Activated CD4-positive, alpha-beta memory T cell treated with anti-CD3 and anti-CD28 coated beads for 36 hours (primary cell): Measurements from ENCODE around the gene MREG. TPM values are rescaled to one million over a fixed set of nuclear protein-coding genes. Genes with fewer than 3 reads are reported as not detected.

Source experiments
- CTCF ChIA-PET: fragments of 350-600 bp; sonication (Branson Sonifier 250); formaldehyde crosslinking; loops from one replicate; lab custom pipeline; 2021; ENCODE audit warnings: antibody characterized with exemption, inconsistent platforms; lab: Charles Lee
- POLR2A ChIA-PET: fragments of 350-600 bp; sonication (Branson Sonifier 250); formaldehyde crosslinking; loops from one replicate; lab custom pipeline; 2021; ENCODE audit warnings: antibody characterized with exemption; lab: Charles Lee
- DNase-seq: peaks from one replicate; pipeline ENCODE4 v3.0.0-alpha.2; 2020
- H3K27ac Mint-ChIP-seq: one replicate; pipeline ENCODE4 v1.8.0; 2021; ENCODE audit warnings: mixed read lengths
- H3K27me3 Mint-ChIP-seq: one replicate; pipeline ENCODE4 v1.8.0; 2021; ENCODE audit warnings: mixed read lengths
- H3K36me3 Mint-ChIP-seq: one replicate; pipeline ENCODE4 v1.8.0; 2021; ENCODE audit warnings: mixed read lengths
- H3K4me1 Mint-ChIP-seq: one replicate; pipeline ENCODE4 v1.8.0; 2021; ENCODE audit warnings: low read depth, mixed read lengths
- H3K4me3 Mint-ChIP-seq: one replicate; pipeline ENCODE4 v1.8.0; 2021; ENCODE audit warnings: mild to moderate bottlenecking, mixed read lengths
- H3K9me3 Mint-ChIP-seq: one replicate; pipeline ENCODE4 v1.8.0; 2021; ENCODE audit warnings: mixed read lengths
- intact Hi-C: fragments of 100-400 bp; cut with micrococcal nuclease; formaldehyde crosslinking; loops from one replicate; pipeline ENCODE4 v1.15.1; 2023
- total RNA-seq, 2 experiments: library from RNA; stranded (reverse); gene quantifications; one replicate each; pipeline ENCODE4 v1.2.3, GENCODE V29; 2021

The MREG gene, protein sequence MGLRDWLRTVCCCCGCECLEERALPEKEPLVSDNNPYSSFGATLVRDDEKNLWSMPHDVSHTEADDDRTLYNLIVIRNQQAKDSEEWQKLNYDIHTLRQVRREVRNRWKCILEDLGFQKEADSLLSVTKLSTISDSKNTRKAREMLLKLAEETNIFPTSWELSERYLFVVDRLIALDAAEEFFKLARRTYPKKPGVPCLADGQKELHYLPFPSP
- total RNA-seq = 10 to 100 TPM; 10.2 to 10.4 TPM

DNA sequence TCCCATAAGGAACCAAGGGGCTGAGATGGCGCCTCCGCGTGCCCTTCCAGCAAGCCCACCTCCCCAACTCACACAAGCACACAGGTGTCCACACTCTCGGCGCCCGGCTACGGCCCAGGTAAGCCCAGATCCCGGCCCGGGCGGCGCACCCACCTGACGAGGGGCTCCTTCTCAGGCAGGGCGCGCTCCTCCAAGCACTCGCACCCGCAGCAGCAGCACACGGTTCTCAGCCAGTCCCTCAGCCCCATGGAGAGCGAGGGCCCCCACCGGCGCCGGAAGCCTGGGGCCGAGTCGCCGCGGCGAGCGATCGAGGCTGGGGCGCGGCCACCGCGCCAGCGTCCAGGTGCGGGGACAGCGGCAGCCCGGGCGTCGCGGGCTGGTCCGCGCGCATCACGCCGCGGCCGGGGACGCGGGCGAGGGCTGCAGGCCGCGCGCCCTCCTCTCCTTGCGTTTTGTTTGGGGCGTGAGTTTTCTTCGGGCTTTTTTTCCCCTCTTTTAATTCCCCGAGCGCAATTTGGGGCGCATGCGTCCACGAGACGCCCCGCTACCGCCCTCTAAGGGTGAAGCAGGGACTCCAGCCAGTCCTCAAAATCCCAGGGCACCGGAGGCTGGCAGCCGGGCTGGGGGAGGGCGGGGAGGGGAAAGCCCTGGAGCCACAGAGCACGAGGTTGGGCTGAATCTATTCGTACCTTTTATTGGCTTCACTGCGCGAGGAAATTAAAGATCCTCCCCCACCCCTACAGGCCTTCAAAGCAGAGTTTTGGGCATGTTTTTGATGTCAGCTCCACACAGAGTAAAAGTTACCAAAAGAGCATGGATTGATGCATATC is at the start of gene MREG:
MREG (minus strand) TSS at position 472 of the 830 bp plus-strand sequence; CDS start at position 248, 224 bp downstream.
- no peaks in the 10 kb centered on the region for H3K27me3 Mint-ChIP-seq
- peak; percentile 91 for DNase-seq
- CTCF ChIA-PET = interaction anchor here (0.6 to 3.5 kb wide), 9 partner anchors 8 to 69 kb away, joined by 3 to 17 read pairs (median 4); partner anchors contain the start of genes PECR and TMEM169
- H3K9me3 Mint-ChIP-seq = no peaks in the 10 kb centered on the region
- H3K4me3 Mint-ChIP-seq = peak within 1 kb of the TSS; percentile 88
- no peaks in the 10 kb centered on the region for H3K36me3 Mint-ChIP-seq
- intact Hi-C loops = loop anchor here (2.0 to 10.0 kb wide), 6 partner anchors 62 to 1208 kb away; partner anchors contain the start of genes ATIC, BARD1 and FN1
- H3K4me1 Mint-ChIP-seq = peaks cover 50% of the 10 kb centered on the region
- POLR2A ChIA-PET = no interaction called here
- peak within 1 kb of the TSS; percentile 46 for H3K27ac Mint-ChIP-seq

DNA sequence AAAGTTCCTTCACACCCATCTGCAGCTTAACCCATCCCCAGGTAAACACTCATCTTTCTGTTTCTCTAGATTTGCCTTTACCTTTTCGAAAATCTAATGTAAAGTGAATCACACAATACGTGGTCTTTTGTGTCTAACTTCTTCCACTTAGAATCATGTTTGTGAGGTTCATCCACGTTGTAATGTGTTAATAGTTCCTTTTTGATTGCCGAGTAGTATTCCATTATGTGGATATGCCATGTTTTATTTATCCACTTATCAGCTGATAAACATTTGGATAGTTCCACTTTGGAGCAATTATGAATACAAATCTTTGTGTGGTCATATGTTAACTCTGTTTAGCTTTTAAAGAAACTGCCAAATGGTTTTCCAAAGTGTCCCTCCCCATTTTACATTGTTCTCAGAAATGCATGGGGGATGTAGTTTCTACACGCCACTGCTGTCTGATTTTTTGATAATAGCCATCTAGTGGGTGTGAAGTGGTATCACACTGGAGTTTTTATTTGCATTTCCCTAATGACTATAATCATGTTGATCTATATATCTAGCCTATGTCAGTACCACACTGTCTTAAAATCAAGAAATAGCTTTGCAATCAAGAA is 46.0 kb upstream of the MREG start:
- POLR2A ChIA-PET = interaction anchor here (0.9 kb wide), 1 partner anchor 25 kb away, joined by 3 read pairs; no protein-coding TSS in a partner anchor
- DNase-seq = no peak
- Mint-ChIP-seq H3K4me3 (no peak overlapping the region), H3K27me3 (no peaks in the 10 kb centered on the region), H3K27ac (no peak overlapping the region), H3K4me1 (peaks cover 33% of the 10 kb centered on the region), H3K9me3 (peaks cover 2% of the 10 kb centered on the region), H3K36me3 (peaks cover 8% of the 10 kb centered on the region)
- CTCF ChIA-PET = interaction anchor here (0.7 to 4.3 kb wide), 13 partner anchors 10 to 109 kb away, joined by 3 to 33 read pairs (median 5); partner anchors contain the start of genes PECR, TMEM169 and XRCC5
- intact Hi-C loops = loop anchor here (2.0 kb wide), 2 partner anchors 21 to 53 kb away; partner anchors contain the start of genes PECR and TMEM169

DNA sequence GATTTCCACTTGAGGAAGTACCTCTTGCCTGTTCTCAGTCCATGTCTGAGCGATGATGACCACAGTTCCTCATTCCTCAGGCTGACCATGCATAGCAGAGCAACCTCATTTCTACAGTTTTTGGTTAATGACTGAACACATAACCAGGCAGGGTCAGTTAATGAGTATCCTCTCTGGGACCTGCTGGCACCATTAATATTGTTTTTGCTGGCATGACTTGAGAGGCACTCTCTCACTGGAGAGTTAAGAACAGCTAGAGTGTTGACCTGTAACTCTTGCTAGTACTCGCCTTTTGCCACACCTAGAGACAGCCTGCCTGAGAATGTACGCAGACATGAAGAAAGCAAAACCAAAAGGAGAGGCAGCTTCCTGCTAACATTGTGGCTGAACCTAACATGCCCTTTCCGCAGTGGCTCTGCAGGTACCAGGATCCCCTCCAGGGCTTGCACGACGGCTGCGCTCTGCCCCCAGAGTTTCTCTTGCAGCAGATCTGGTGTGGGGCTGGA is 44.4 kb upstream of the MREG start:
- intact Hi-C loops = loop anchor here (1.0 to 2.0 kb wide), 3 partner anchors 23 to 55 kb away; partner anchors contain the start of genes PECR and TMEM169
- ChIA-PET POLR2A (interaction anchor here (1.0 kb wide), 1 partner anchor 26 kb away, joined by 4 read pairs; no protein-coding TSS in a partner anchor), CTCF (interaction anchor here (1.0 to 4.3 kb wide), 9 partner anchors 13 to 57 kb away, joined by 4 to 33 read pairs (median 5); partner anchors contain the start of gene XRCC5)
- peaks cover 2% of the 10 kb centered on the region for H3K9me3 Mint-ChIP-seq
- no peaks in the 10 kb centered on the region for H3K27me3 Mint-ChIP-seq
- peaks cover 33% of the 10 kb centered on the region for H3K4me1 Mint-ChIP-seq
- peaks cover 8% of the 10 kb centered on the region for H3K36me3 Mint-ChIP-seq
- H3K27ac Mint-ChIP-seq = peak overlapping the region; percentile 89
- peak overlapping the region; percentile 71 for H3K4me3 Mint-ChIP-seq
- DNase-seq = peak; percentile 63

DNA sequence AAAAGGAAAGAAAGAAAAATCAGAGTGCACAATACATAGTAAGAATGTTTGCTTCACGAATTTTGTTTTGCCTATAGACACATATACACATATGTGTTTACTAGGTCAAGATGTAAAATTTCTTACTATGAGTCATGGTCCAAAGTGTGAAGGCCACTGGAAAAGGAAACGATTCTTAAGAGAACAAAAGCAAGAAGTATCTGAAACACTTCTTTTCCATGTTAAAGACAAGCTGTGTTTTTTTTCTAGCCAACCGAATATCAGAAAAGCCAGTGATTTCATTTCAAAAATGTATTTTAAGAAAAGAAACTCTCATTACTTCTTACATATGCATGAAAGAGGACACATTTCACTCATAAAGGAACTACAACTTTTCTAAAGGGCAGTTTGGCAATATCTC is 43.4 kb upstream of the MREG start:
- intact Hi-C loops = loop anchor here (1.0 kb wide), 1 partner anchor 24 kb away; no protein-coding TSS in a partner anchor
- no peak for DNase-seq
- Mint-ChIP-seq H3K27ac (peak overlapping the region; percentile 51), H3K27me3 (no peaks in the 10 kb centered on the region), H3K36me3 (peaks cover 9% of the 10 kb centered on the region), H3K9me3 (peaks cover 2% of the 10 kb centered on the region), H3K4me3 (no peak overlapping the region), H3K4me1 (peaks cover 33% of the 10 kb centered on the region)
- POLR2A ChIA-PET = interaction anchor here (0.7 to 1.0 kb wide), 2 partner anchors 12 to 41 kb away, joined by 3 read pairs; no protein-coding TSS in a partner anchor
- CTCF ChIA-PET = interaction anchor here (4.3 kb wide), 1 partner anchor 23 kb away, joined by 33 read pairs; no protein-coding TSS in a partner anchor

DNA sequence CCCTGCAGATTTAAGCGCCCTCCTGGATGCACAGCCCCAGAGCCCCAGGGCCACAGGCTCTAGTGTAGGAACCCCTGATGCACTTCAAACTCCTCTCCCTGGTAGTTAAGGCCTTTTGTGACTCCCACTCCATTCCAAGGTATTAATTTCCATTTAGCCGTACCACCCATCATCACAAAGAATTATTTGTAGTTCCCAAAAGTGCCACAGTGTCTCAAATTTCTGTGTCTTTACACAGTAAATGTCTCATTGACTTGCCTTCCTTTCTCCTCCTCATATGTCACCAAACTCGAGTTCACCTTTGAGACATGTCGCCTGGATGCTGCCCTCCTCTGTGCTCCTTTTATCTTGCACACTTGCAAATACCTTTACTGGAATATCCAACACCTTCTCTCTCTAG is 42.3 kb upstream of the MREG start:
- peaks cover 33% of the 10 kb centered on the region for H3K4me1 Mint-ChIP-seq
- ChIA-PET CTCF (no interaction called here), POLR2A (no interaction called here)
- H3K9me3 Mint-ChIP-seq = peaks cover 2% of the 10 kb centered on the region
- H3K36me3 Mint-ChIP-seq = peaks cover 9% of the 10 kb centered on the region
- no peak overlapping the region for H3K4me3 Mint-ChIP-seq
- no peak for DNase-seq
- no peaks in the 10 kb centered on the region for H3K27me3 Mint-ChIP-seq
- H3K27ac Mint-ChIP-seq = no peak overlapping the region
- intact Hi-C loops = no loop called here

DNA sequence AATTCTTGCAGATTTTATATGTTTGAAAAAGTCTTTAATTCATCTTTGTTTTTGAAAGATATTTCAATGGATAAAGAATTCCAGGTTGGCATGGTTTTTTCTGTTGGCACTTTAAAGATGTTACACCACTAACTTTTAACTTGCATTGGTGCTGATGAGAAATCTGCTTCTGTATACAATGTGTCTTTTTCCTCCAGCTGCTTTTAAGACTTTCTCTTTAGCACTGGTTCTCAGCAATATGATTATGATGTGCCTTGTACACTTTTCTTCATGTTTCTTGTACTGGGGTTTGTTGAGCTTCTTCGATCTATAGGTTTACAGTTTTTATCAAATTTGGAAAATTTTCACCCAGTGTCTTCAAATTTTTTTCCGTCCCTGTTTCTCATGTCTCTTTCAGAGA is 39.1 kb upstream of the MREG start:
- Mint-ChIP-seq H3K36me3 (peaks cover 9% of the 10 kb centered on the region), H3K9me3 (no peaks in the 10 kb centered on the region), H3K27me3 (no peaks in the 10 kb centered on the region), H3K27ac (no peak overlapping the region), H3K4me3 (no peak overlapping the region), H3K4me1 (peaks cover 12% of the 10 kb centered on the region)
- ChIA-PET POLR2A (no interaction called here), CTCF (interaction anchor here (0.7 to 1.8 kb wide), 2 partner anchors 17 to 29 kb away, joined by 3 to 5 read pairs; partner anchors contain the start of genes PECR and TMEM169)
- intact Hi-C loops = no loop called here
- DNase-seq = no peak

DNA sequence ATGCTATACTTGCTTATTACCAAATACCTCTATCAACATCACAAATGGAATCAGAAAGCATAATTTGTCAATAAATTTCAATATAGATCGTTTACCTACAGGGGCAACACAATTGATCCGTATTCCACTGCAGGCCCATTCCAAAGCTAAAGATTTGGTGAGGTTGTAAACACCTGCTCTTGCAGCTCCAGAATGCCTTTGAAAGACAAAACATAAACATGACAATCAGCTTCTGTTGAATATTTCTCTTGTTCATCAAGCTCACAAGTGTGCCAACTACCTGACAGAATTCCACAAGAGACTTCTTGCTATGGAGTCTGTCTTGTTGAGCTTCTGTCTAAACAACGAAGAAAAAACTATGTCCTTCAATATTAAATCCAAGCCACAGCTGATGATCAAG is 38.0 kb upstream of the MREG start:
- ChIA-PET POLR2A (no interaction called here), CTCF (interaction anchor here (0.9 to 1.8 kb wide), 2 partner anchors 16 to 17 kb away, joined by 4 to 5 read pairs; no protein-coding TSS in a partner anchor)
- Mint-ChIP-seq H3K9me3 (no peaks in the 10 kb centered on the region), H3K4me1 (peaks cover 4% of the 10 kb centered on the region), H3K27ac (no peak overlapping the region), H3K36me3 (peaks cover 9% of the 10 kb centered on the region), H3K27me3 (no peaks in the 10 kb centered on the region), H3K4me3 (no peak overlapping the region)
- intact Hi-C loops = no loop called here
- DNase-seq = no peak

DNA sequence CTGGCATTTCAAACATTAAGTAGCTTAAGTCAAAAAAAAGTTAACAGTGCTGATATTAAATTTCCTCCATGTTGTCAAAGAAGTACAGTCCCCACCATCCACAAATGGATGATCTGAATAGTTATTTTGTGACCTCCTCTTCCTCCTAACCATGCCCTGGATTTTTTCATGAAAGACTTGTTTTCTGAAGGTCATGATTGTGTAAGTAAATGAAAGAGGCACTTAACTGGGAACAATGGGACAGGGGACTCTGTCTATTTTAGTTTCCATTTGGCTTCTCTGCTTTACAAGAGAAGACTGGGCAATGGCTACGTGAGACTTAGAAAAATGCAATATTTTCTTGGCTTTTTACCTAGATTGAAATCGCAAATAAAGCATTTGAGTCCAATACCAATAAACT is 36.1 kb upstream of the MREG start:
- no peak overlapping the region for H3K4me3 Mint-ChIP-seq
- H3K4me1 Mint-ChIP-seq = peaks cover 9% of the 10 kb centered on the region
- DNase-seq = no peak
- intact Hi-C loops = no loop called here
- H3K36me3 Mint-ChIP-seq = peaks cover 12% of the 10 kb centered on the region
- CTCF ChIA-PET = interaction anchor here (1.5 kb wide), 2 partner anchors 10 to 16 kb away, joined by 3 read pairs; no protein-coding TSS in a partner anchor
- H3K27ac Mint-ChIP-seq = no peak overlapping the region
- no peaks in the 10 kb centered on the region for H3K27me3 Mint-ChIP-seq
- POLR2A ChIA-PET = no interaction called here
- no peaks in the 10 kb centered on the region for H3K9me3 Mint-ChIP-seq

DNA sequence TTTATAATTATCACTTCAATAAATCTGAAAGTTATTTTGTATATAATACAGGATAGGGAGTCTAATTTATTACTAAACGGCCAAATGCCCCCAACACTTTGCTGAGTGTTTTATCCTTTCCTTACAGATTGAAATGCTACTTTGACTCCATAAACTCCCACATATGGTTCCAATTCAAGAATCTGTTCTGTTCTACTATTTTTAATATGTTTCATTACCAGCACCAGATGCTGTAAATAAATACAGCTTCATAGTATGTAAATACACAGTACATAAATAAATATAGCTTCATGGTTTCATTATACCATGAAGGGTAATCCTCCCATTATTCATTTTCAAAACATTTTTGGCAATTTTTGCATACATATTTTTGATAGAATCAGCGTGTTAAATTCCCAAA is 34.0 kb upstream of the MREG start:
- intact Hi-C loops = no loop called here
- Mint-ChIP-seq H3K27me3 (no peaks in the 10 kb centered on the region), H3K36me3 (peaks cover 11% of the 10 kb centered on the region), H3K4me1 (peaks cover 9% of the 10 kb centered on the region), H3K9me3 (no peaks in the 10 kb centered on the region), H3K27ac (no peak overlapping the region), H3K4me3 (no peak overlapping the region)
- ChIA-PET CTCF (no interaction called here), POLR2A (no interaction called here)
- no peak for DNase-seq

DNA sequence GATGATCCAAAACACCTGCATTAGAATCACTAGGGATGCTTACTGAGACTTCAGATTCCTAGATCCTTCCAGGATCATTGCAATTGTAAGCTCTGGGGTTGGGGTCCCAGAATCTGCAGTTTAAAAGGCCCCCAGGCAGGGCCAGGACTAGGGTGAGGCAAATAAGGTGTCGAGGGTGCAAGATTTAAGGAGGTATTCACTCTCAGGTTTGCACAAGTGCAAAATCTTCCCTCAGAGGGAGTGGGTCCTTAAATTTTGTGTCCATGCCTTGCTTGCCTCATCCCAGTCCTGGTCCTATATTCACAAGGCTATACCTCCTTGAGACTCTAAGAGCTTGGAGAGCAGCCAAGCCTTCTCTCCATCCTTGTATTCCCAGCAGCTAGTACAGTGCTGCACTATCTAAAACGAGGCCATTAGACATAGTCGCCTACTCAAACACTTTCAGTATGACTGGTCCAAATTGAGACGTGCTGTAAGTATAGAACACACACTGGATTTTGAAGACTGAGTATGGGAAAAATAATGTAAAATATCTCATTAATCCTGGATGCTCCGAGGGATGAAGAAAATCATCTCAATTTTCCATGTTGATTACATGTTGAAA is 31.6 kb upstream of the MREG start:
- Mint-ChIP-seq H3K4me1 (peaks cover 9% of the 10 kb centered on the region), H3K27ac (no peak overlapping the region), H3K36me3 (peaks cover 7% of the 10 kb centered on the region), H3K9me3 (no peaks in the 10 kb centered on the region), H3K4me3 (no peak overlapping the region), H3K27me3 (no peaks in the 10 kb centered on the region)
- POLR2A ChIA-PET = interaction anchor here (0.6 kb wide), 1 partner anchor 12 kb away, joined by 3 read pairs; no protein-coding TSS in a partner anchor
- CTCF ChIA-PET = interaction anchor here (0.9 to 3.1 kb wide), 4 partner anchors 11 to 66 kb away, joined by 3 to 23 read pairs (median 5); partner anchors contain the start of gene XRCC5
- intact Hi-C loops = no loop called here
- DNase-seq = no peak

DNA sequence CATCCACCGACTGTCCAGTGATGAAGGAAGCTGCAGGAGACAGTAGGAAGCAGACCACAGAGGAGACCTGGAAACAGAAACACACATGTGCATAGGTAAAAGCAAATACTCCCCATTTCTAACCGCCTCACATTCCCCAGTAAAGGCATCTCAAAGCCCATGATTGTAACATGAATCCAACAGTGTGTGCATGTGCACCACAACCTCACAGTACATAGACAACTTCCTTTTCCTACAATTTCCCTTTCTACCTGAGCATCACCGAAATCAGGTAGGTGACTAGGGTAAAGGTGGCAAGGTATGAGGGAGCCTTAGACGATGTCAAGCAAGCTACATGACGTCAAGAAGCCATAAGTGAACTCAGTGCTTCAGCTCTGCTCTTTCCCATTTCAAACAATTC is 30.6 kb upstream of the MREG start:
- peaks cover 8% of the 10 kb centered on the region for H3K36me3 Mint-ChIP-seq
- POLR2A ChIA-PET = no interaction called here

More for the DNA sequence above, 30.6 kb upstream of the MREG start:
- H3K27me3 Mint-ChIP-seq = no peaks in the 10 kb centered on the region
- no peak overlapping the region for H3K27ac Mint-ChIP-seq
- peaks cover 9% of the 10 kb centered on the region for H3K4me1 Mint-ChIP-seq
- no peak for DNase-seq
- CTCF ChIA-PET = interaction anchor here (0.6 to 3.1 kb wide), 3 partner anchors 10 to 851 kb away, joined by 3 to 23 read pairs (median 5); no protein-coding TSS in a partner anchor
- H3K9me3 Mint-ChIP-seq = no peaks in the 10 kb centered on the region
- no peak overlapping the region for H3K4me3 Mint-ChIP-seq
- intact Hi-C loops = no loop called here
